Suppressor macrophage (primary cell): Measurements from ENCODE around the gene ICAM5.
"Not testable (repeated sequence)": the region's sequence is repeated elsewhere in the genome, so short reads cannot be mapped to it uniquely, and the experiment has no call there.

Source experiments
- DNase-seq, 4 experiments: peaks; one replicate each; pipeline ENCODE4 v3.0.0-alpha.2; 2020 to 2022

Gene ICAM5

DNA sequence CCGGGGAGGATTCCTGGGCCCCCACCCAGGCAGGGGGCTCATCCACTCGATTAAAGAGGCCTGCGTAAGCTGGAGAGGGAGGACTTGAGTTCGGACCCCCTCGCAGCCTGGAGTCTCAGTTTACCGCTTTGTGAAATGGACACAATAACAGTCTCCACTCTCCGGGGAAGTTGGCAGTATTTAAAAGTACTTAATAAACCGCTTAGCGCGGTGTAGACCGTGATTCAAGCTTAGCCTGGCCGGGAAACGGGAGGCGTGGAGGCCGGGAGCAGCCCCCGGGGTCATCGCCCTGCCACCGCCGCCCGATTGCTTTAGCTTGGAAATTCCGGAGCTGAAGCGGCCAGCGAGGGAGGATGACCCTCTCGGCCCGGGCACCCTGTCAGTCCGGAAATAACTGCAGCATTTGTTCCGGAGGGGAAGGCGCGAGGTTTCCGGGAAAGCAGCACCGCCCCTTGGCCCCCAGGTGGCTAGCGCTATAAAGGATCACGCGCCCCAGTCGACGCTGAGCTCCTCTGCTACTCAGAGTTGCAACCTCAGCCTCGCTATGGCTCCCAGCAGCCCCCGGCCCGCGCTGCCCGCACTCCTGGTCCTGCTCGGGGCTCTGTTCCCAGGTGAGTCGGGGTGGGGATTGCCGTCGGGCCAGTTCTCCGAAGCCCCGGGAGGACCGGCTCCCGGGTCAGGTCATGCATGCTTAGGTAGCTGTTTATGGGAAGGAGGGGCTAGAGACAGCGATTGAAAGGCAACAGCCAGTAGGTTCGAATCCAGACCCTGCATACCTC lies 18.9 kb upstream of the ICAM5 start, which contains the start of gene ICAM1:
Gene ICAM1 (plus strand): TSS at position 505 of the 779 bp plus-strand sequence. CDS start 40 bp downstream, at position 545.
- peak; percentile 94 to 97 (median 96) for DNase-seq

DNA sequence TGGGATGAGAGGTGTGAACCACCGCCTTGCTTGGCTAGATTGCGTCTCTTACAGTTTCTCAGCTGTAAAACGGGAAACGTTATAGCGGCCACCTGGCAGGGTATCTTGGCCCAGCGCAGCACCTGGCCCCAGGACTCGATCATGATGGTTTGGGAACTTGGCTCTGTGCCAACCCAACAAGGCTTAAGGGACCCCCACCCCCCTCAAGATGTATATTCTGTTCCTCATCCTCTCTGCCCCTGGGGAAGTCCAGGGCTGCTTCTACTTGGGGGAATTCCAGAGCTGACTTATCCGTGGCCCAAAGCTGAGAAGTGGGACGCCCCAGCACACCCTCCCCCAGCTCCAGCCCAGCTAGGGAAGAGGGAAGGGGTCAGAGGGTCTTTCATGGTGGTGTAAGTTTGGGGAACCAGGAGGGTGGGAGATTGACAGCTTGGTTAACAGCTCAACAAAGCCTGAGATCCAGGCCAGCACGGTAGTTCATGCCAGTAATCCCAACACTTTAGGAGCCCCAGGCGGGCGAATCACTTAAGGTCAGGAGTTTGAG lies 18.1 kb upstream of the ICAM5 start:
- peak; percentile 67 to 84 (median 82) for DNase-seq

DNA sequence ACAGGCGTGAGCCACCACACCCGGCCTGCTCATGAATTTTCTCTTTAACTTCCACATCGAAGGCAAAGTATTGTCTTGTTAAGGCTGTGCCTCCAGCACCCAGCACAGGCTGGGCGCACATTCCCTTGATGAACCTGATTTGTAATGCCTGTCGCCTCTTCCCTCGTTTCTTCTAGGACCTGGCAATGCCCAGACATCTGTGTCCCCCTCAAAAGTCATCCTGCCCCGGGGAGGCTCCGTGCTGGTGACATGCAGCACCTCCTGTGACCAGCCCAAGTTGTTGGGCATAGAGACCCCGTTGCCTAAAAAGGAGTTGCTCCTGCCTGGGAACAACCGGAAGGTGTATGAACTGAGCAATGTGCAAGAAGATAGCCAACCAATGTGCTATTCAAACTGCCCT lies 15.2 kb upstream of the ICAM5 start:
- no peak for DNase-seq

DNA sequence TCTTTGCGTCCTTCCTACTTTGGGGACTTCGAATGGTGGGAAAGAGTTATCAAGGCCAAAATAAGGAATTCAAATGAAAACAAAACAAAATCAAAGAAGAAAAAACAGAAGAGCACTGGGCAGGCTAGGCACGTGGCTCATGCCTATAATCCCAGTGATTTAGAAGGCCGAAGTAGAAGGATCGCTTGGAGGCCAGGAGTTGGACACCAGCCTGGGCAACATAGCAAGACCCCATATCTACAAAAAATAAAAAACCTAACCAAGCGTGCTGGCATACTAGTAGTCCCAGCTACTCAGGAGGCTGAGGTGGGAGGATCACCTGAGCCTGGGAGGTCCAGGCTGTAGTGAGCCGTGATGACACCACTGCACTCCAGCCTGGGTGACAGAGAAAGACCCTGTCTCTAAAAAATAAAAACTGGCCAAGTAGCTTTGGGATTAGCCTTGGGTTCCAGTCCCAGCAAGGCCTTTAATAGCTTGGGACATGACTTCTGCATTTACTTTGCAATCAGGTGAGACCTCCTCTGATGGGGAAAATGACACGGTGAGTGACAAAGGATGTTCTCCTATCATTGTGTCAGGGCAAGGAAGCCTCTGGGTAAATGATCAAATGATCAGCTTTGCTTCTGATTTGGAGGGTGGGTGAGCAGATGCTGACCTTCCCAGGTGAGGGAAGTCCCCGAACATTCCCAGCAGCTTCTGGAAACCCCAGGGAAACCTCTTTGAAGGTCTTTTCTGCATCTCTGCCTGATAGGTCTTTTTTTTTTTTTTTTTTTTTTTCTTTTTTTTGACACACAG lies 11.8 kb upstream of the ICAM5 start:
- no peak for DNase-seq

DNA sequence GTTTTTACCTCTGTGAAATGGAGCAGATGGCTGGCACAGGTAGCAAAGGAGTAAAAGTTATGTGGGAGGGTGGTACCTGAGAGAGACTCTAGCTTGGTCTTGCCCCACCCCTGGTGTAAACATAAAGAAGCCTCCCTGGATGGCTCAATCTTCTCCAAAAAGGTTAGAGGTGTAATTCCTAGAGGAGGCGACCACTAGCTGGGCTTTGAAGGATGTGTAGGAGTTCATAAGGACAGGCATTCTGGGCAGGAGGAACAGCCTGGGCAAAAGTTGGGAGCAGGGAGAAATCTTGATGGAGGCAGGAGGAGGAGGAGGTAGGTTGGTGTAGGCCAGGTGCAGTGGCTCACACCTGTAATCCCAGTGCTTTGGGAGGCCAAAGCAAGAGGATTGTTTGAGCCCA lies 10.8 kb upstream of the ICAM5 start:
- no peak for DNase-seq

DNA sequence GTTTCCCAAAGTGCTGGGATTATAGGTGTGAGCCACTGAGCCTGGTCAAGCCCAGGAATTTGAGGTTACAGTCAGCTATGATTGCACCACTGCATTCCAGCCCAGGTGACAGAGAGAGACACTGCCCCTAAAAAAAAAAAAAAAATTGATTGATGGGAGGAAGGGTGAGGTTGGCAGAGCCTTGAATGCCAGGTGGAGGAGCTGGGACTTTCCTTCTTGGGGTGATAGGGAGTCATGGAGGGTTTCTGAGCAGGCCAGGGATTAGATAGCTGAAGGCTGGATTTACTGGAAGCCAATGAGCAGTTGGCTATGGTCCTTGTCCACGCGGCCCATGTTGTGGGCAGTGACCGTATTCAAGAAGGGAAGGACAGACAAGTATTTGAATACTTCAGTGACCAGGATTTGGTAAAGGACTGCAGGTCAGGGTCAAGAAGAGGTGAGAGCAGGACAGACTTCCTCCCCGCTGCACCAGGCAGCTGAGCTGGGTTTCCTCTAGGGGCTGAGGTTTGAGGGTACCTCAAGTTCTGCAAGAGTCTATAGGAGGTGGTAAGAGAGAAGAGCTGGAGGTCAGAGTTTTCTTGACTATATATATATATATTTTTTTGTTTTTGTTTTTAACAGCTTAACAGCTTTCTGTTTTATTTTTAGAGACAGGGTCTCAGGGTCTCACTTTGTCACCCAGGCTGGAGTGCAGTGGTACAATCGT lies 9.9 kb upstream of the ICAM5 start:
- DNase-seq, result no peak

DNA sequence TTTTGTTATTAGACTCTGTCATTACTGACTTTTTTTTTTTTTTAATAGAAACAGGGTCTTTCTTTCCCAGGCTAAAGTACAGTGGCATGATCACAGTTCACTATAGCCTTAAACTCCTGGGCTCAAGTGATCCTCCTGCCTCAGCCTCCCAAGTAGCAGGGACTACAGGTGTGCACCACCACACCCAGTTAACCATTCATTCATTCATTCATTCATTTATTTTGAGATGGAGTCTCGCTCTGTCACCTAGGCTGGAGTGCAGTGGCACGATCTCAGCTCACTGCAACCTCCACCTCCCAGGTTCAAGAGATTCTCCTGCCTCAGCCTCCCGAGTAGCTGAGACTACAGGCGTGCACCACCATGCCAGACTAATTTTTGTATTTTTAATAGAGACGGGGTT lies 7.7 kb upstream of the ICAM5 start:
- not testable (repeated sequence) for DNase-seq

DNA sequence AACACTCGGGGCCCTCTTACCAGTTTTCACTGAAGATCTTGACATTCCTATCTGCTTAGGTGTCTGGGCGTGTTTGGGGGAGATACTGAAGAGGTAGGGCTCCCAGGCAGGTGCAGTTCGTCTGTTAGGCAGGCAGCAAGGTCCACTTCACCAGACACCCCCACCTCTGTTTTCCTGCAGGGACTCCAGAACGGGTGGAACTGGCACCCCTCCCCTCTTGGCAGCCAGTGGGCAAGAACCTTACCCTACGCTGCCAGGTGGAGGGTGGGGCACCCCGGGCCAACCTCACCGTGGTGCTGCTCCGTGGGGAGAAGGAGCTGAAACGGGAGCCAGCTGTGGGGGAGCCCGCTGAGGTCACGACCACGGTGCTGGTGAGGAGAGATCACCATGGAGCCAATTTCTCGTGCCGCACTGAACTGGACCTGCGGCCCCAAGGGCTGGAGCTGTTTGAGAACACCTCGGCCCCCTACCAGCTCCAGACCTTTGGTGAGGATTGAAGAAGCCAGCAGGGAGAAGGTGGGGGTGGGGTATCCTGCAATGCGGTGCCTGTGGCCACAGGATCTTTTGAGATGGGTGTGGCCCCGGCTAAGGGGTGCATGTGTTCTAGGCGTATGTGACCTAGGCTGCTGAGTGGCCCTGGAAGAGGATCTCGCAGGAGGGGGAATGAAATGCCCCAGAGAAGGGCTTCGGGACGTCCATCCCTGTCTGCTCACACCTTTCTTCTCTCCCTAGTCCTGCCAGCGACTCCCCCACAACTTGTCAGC lies 6.3 kb upstream of the ICAM5 start:
- DNase-seq, result no peak

DNA sequence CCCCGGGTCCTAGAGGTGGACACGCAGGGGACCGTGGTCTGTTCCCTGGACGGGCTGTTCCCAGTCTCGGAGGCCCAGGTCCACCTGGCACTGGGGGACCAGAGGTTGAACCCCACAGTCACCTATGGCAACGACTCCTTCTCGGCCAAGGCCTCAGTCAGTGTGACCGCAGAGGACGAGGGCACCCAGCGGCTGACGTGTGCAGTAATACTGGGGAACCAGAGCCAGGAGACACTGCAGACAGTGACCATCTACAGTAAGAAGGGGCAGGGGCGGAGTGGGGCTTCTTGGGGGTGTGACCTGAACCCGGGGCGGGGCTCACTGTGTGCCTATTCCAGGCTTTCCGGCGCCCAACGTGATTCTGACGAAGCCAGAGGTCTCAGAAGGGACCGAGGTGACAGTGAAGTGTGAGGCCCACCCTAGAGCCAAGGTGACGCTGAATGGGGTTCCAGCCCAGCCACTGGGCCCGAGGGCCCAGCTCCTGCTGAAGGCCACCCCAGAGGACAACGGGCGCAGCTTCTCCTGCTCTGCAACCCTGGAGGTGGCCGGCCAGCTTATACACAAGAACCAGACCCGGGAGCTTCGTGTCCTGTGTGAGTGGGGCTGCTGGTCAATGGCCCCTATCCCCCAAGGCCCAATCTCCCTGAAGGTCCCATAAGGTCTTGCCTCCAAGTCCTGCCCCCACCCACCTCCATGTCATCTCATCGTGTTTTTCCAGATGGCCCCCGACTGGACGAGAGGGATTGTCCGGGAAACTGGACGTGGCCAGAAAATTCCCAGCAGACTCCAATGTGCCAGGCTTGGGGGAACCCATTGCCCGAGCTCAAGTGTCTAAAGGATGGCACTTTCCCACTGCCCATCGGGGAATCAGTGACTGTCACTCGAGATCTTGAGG lies 5.4 kb upstream of the ICAM5 start:
- no peak for DNase-seq

DNA sequence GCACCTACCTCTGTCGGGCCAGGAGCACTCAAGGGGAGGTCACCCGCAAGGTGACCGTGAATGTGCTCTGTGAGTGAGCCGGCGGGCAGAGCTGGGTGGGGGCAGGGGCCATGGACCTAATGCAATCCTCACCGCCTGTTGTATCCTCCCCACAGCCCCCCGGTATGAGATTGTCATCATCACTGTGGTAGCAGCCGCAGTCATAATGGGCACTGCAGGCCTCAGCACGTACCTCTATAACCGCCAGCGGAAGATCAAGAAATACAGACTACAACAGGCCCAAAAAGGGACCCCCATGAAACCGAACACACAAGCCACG lies 4.8 kb upstream of the ICAM5 start:
- no peak for DNase-seq

DNA sequence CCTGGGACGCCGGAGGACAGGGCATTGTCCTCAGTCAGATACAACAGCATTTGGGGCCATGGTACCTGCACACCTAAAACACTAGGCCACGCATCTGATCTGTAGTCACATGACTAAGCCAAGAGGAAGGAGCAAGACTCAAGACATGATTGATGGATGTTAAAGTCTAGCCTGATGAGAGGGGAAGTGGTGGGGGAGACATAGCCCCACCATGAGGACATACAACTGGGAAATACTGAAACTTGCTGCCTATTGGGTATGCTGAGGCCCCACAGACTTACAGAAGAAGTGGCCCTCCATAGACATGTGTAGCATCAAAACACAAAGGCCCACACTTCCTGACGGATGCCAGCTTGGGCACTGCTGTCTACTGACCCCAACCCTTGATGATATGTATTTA lies 4.4 kb upstream of the ICAM5 start:
- DNase-seq, result no peak

DNA sequence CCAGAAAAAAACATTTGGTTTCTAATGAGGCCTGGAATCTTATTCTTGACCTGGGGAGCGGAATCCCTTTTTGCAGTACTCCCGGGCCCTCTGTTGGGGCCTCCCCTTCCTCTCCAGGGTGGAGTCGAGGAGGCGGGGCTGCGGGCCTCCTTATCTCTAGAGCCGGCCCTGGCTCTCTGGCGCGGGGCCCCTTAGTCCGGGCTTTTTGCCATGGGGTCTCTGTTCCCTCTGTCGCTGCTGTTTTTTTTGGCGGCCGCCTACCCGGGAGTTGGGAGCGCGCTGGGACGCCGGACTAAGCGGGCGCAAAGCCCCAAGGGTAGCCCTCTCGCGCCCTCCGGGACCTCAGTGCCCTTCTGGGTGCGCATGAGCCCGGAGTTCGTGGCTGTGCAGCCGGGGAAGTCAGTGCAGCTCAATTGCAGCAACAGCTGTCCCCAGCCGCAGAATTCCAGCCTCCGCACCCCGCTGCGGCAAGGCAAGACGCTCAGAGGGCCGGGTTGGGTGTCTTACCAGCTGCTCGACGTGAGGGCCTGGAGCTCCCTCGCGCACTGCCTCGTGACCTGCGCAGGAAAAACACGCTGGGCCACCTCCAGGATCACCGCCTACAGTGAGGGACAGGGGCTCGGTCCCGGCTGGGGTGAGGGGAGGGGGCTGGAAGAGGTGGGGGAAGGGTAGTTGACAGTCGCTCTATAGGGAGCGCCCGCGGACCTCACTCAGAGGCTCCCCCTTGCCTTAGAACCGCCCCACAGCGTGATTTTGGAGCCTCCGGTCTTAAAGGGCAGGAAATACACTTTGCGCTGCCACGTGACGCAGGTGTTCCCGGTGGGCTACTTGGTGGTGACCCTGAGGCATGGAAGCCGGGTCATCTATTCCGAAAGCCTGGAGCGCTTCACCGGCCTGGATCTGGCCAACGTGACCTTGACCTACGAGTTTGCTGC lies 2.7 kb upstream of the ICAM5 start, which contains the start of gene ICAM4:
Gene ICAM4 (plus strand): TSS at position 153 of the 935 bp plus-strand sequence. CDS start 58 bp downstream, at position 211.
- peak; percentile 78 to 90 (median 83) for DNase-seq

DNA sequence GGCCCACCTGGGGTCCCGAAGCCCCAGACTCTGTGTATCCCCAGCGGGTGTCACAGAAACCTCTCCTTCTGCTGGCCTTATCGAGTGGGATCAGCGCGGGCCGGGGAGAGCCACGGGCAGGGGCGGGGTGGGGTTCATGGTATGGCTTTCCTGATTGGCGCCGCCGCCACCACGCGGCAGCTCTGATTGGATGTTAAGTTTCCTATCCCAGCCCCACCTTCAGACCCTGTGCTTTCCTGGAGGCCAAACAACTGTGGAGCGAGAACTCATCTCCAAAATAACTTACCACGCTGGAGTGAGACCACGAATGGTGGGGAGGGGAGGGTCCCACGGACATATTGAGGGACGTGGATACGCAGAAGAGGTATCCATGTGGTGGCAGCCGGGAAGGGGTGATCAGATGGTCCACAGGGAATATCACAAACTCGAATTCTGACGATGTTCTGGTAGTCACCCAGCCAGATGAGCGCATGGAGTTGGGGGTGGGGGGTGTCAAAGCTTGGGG lies 1.0 kb upstream of the ICAM5 start:
- peak in 3 of 4 experiments; percentile 40 to 74 (median 43) for DNase-seq

DNA sequence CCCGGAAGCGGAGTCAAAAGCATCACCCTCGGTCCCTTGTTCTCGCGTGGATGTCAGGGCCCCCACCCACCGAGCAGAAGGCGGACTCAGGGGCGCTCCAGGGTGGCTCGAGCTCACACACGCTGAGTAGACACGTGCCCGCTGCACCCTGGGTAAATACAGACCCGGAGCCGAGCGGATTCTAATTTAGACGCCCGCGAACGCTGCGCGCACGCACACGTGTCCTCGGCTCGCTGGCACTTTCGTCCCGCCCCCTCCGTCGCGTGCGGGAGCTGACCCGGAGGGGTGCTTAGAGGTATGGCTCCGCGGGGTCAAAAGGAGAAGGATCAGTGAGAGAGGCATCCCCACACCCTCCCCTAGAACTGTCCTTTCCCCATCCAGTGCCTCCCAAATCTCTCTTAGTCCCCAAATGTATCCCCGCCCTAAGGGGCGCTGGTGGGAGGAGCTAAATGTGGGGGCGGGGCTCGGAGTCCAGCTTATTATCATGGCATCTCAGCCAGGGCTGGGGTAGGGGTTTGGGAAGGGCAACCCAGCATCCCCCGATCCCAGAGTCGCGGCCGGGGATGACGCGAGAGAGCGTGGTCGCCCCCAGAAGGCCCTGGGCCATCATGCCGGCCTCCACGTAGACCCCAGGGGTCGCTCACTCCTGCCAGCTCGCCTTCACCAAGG lies 451 bp upstream of the ICAM5 start:
- DNase-seq, result peak; percentile 51 to 74 (median 60)

DNA sequence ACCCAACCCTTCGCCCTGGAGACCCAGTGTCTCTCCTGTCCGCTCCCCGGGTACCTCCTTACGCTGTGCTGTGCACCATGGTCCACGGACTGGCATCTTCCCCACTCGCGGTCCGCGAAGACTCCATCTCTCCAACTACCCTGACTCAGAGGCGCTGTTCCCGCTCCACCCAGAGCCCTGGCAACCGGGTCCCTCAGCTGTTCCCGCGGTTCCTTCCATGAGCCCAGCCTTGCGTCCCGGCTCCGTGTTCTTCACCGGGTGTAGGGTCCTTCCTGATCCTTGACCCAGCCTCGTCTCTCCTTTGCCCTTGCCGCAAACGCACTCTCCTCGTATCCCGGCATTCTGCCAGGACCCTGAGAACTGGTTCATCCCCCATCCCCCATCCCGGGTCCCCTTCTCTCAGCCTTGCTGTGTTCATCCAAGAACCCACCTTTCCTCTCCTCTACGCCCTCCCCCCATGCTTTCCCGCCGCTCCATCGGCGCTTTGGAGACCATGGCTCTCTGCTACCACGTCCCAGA lies 664 bp downstream of the ICAM5 start:
- peak in 1 of 4 experiments; percentile 43 for DNase-seq

DNA sequence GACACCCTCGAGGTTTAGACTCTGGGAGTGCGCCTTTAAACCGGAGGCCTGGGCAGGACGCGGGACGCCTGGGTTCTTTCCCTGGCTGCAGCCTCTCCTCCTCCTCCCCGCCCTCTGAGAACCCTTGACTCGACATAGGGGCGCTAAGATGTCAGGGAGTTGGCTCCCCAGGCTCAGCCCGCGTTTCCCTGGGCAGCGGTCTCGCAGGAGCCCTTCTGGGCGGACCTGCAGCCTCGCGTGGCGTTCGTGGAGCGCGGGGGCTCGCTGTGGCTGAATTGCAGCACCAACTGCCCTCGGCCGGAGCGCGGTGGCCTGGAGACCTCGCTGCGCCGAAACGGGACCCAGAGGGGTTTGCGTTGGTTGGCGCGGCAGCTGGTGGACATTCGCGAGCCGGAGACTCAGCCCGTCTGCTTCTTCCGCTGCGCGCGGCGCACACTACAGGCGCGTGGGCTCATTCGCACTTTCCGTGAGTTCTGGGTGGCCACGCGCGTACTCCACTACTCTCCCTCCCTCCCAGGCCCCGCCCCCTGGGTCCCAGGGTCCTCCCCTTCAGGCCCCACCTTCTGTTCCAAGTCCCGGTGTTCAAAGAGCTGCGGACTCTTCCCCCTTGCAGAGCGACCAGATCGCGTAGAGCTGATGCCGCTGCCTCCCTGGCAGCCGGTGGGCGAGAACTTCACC lies 1.3 kb downstream of the ICAM5 start:
- DNase-seq, result peak; percentile 68 to 91 (median 84)

DNA sequence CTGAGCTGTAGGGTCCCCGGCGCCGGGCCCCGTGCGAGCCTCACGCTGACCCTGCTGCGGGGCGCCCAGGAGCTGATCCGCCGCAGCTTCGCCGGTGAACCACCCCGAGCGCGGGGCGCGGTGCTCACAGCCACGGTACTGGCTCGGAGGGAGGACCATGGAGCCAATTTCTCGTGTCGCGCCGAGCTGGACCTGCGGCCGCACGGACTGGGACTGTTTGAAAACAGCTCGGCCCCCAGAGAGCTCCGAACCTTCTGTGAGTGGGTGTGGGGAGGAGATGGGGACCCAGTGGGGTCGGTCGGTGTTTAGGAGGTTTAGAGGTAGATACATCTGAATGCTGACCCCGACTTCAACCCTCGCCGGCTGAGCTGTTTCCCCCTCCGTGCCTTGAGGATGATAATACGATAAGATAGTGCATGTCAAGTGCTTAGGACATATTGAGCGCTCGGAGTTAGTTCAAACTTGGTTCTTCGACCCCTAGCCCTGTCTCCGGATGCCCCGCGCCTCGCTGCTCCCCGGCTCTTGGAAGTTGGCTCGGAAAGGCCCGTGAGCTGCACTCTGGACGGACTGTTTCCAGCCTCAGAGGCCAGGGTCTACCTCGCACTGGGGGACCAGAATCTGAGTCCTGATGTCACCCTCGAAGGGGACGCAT lies 1.9 kb downstream of the ICAM5 start:
- DNase-seq, result no peak
